ENCODE measurements around the gene MGAT4C.

DNA sequence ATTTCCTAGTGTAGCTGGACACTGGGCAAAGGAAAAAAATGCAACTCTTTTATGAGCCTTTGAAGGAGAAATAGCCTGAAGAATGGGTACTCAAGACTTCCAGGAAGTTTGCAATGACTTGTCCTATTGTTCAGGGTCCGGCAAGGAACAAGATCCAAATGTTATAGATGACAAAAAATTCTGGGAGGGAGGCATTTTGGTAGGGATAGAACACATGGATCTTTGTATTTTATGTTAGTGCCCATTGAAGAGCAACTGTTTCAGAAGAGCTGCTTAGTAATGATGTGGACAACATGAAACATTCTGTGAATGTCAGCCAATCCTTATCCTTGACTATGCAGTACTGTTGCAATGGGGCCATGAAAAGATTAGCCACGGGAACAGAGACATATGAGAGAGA is 138.0 kb downstream of the MGAT4C start:
- TF ChIP-seq CTCF (IDR thresholded peaks at IDR 0.05) = no peak
- no peak for TF ChIP-seq POLR2A (IDR thresholded peaks at IDR 0.05)
